NCI-H187 treated with DMSO at 0.1 percent for 48 hours (cell line): Measurements from ENCODE around the gene SIRPB2.
"Not testable (repeated sequence)": the region's sequence is repeated elsewhere in the genome, so short reads cannot be mapped to it uniquely, and the experiment has no call there.

Source experiments
- DNase-seq: peaks from one replicate; lab custom pipeline; 2025; lab: John Stamatoyannopoulos, UW

Gene SIRPB2

GRCh38 chr20:1499528-1500420, 8.6 kb upstream of the SIRPB2 start:
- no peak for DNase-seq

- not testable (repeated sequence) for DNase-seq
Measured at GRCh38 chr20:1497371-1497770, 6.2 kb upstream of the SIRPB2 start.

GRCh38 chr20:1496930-1497329, 5.7 kb upstream of the SIRPB2 start:
- no peak for DNase-seq

GRCh38 chr20:1494436-1494835, 3.2 kb upstream of the SIRPB2 start:
- DNase-seq, result no peak

GRCh38 chr20:1493536-1493935, 2.3 kb upstream of the SIRPB2 start:
- no peak for DNase-seq

- DNase-seq, result no peak
Measured at GRCh38 chr20:1491860-1492642, 831 bp upstream of the SIRPB2 start.

GRCh38 chr20:1490643-1491195, 501 bp downstream of the SIRPB2 start:
- no peak for DNase-seq

GRCh38 chr20:1489764-1490436, 1.3 kb downstream of the SIRPB2 start:
- no peak for DNase-seq

GRCh38 chr20:1489325-1489724, 1.9 kb downstream of the SIRPB2 start:
- no peak for DNase-seq

- DNase-seq, result no peak
Measured at GRCh38 chr20:1486566-1486965, 4.7 kb downstream of the SIRPB2 start.

- no peak for DNase-seq
Measured at GRCh38 chr20:1484438-1485116, 6.6 kb downstream of the SIRPB2 start.

- DNase-seq, result no peak
Measured at GRCh38 chr20:1479831-1480595, 11.2 kb downstream of the SIRPB2 start.

GRCh38 chr20:1478566-1478965, 12.7 kb downstream of the SIRPB2 start:
- no peak for DNase-seq

- DNase-seq, result no peak
Measured at GRCh38 chr20:1477896-1478490, 13.2 kb downstream of the SIRPB2 start.

- DNase-seq, result no peak
Measured at GRCh38 chr20:1474817-1475603, 16.2 kb downstream of the SIRPB2 start.

GRCh38 chr20:1474325-1474724, 16.9 kb downstream of the SIRPB2 start:
- no peak for DNase-seq

- no peak for DNase-seq
Measured at GRCh38 chr20:1473246-1474220, 17.7 kb downstream of the SIRPB2 start.

GRCh38 chr20:1472556-1473245, 18.5 kb downstream of the SIRPB2 start:
- no peak for DNase-seq
